Activated CD4-positive, alpha-beta T cell treated with anti-CD3 and anti-CD28 coated beads for 1 hour (primary cell): Measurements from ENCODE around the gene WNT9B.

Experiments
- DNase-seq: peaks from one replicate; pipeline ENCODE4 v3.0.0-alpha.2; 2020

WNT9B gene

DNA sequence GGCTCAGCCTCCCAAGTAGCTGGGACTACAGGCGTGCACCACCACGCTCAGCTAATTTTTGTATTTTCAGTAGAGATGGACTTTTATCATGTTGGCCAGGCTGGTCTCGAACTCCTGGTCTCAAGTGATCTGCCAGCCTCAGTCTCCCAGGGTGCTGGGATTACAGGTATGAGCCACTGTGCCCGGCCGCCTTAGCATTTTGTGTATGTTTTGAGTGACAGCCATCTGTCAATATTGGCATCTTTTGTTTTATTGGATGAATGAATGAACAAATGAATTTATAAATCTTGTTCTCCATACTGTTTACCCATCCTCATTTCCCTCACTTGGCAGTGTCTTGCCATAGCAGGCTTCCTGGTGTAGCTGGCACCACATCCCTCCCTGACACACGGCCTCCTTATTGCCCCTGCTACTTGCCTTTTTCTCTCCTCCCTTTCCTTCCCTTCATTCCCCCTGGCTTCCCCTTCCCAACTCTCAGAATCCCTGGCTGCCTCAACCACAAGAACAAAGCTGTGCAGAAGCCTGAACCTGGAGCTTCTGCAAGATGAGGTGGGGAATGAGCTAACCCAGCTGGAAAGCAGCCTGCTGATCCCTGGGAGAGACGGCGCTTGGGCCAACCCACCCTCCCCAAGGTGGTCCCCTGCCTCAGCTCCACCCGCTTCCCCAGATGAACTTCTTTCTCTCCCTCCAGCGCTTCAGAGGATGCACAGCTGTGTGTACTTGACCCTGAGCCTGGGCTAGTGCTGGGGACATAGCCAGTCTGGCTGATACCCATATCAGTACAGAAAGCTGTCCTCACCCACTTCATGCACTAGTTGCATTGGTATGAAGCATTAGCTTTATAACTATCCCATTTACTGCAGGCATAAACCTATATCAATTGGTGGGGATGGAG lies 34.3 kb downstream of the WNT9B start:
- no peak for DNase-seq

DNA sequence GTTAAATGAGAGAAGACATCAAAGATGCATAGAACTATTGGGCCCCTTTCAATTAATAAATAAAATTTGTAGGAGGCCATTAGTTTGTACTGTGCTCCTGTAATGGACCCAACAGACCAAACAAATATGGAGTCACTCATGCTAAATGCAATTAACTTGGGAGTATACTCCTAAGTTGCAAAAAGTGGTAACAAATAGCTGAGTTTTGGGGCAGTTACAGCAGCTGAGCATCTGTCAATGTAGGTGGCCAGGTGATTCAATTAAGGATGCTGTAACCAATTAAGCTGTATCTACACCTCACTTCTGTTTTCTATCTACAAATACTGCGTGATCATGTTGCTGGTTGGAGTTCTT lies 34.9 kb downstream of the WNT9B start:
- DNase-seq: no peak

DNA sequence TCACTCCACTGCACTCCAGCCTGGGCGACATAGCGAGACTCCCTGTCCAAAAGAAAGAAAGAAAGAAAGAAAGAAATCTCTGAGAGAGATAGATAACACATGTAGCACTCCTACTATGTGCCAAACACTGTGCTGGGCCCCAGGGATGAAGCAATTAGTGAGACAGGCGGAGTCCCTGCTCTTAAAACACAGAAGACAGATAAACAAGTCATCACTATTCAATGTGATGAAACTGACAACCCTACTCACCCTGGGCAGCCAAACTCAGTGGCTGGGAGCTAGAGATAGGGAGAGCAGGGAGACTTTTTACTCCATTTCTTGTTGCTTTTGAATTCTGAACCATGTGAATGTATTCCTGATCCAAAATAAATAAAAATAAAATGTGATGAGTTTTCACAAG lies 36.3 kb downstream of the WNT9B start:
- no peak for DNase-seq

DNA sequence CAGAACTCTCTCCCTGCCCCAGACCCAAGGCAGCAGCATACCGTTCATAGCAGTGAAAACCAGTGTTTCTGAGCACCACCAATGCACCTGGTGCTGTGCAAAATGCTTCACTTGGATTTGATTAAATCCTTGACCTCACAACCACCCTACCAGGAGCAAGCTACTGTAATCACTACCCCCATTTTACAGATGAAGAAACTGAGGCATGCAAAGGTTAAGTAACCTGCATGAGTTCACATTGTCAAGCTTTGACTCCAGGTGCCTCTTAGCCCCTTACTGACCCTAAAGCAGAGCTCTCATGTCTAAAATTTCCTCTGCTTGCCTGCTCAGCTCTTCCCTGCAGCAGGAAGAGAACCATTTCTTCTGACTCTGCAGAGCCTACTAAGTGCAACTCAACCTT lies 37.3 kb downstream of the WNT9B start:
- no peak for DNase-seq

DNA sequence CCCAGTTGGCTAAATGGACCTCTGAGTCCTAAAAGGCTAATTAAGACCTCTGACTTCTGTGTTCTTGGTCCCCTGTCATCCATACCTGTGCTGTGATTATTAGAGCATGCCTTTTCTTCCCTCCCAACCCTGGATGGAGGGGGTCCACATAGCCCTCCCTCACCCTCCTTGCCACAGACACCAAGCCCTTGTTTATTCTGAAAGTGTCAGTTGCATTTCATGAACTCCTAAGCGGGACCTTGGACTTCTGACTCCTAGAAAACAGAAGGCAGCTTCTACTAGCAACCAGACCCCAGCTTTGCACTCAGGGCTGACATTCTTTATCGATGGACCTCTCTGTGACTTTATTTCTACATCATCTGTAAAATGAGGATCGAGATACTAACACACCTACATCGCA lies 38.1 kb downstream of the WNT9B start:
- DNase-seq: no peak

DNA sequence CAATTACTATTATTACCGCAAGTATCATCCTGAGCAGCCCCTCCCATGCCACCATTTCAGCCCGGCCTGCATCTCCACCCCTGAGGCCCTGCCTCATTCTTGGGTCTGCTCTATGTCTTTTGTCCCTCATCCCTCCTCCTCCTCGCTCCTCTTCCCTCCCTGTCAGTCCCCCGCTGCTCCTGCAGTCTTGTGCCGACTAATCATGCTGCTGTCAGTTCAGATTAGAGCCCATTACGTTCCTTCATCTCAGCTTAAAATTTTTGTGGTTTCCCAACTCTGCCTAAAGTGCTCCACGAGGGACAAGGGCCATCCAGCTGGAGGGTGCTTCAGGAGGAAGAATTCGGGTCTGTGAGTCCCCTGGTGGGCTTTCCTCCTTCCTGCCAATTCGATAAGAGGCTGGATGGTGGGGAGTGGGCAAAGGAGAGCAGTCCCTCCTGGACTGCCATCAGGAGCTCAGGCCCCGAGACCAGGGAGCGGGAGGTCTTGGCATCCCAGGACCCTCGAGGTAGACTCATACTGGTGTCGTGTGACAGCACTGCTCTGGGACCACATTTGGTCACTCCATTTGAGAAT lies 38.7 kb downstream of the WNT9B start:
- DNase-seq: no peak

DNA sequence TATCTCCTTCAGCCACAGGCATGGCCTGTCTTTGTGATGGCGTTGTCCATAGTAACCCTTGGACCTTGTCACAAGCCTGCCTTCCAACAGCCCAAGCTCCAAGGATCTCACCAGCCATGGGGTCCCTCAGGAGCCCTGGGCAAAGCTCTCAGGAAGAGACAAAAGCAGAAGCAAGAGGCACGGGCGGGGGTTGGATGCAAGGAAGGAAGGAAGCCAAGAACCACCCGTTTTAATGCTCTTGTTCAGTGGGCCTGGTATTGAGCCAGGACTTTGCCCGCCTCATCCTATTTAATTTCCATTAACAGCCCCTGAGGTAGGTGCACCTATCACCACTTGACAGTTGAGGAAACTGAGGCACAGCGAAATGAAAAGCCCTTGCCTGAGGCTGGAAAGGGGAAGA lies 39.3 kb downstream of the WNT9B start:
- DNase-seq: no peak

DNA sequence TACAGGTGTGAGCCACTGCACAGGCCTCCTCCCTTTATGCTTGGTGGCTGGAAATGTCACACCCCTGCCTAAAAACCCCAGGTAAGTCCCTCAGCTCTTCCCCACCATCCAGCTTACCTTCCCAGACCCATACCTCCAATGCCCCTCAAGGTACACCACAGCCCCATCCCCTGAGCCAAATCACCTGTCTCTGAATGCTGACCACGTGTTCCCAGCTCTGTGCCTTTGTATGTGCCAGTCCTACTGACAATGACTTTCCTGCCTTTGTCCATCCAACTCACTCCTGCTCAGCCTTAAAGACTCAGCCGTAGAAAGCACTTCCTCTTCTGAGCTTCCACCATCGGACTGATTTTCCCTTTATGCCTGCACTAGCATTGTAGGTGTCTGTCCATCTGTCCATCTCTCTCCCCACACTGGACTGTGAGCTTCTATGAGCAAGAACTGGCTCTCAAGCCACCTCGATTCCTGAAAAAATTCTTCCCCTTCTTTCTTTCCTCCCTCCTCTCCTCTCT lies 40.9 kb downstream of the WNT9B start:
- no peak for DNase-seq

DNA sequence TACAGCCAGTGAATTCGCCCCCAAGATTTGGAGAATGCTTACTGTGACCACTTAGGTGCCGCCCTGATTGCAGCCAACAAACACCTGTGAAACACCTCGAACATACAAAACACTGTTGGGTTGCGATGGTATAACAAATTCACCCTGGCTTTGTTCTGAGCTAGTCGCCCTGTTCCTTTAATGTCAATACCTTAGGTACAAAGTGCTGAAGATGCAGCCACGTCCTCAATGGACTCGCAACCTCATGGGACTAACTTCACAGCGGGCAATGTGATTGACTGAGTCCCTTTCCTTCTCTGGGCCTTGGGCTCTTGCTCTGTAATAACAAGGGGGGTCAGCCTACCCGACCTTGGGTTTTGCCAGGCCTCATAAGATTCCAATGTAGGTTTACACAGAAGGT lies 42.6 kb downstream of the WNT9B start:
- no peak for DNase-seq

DNA sequence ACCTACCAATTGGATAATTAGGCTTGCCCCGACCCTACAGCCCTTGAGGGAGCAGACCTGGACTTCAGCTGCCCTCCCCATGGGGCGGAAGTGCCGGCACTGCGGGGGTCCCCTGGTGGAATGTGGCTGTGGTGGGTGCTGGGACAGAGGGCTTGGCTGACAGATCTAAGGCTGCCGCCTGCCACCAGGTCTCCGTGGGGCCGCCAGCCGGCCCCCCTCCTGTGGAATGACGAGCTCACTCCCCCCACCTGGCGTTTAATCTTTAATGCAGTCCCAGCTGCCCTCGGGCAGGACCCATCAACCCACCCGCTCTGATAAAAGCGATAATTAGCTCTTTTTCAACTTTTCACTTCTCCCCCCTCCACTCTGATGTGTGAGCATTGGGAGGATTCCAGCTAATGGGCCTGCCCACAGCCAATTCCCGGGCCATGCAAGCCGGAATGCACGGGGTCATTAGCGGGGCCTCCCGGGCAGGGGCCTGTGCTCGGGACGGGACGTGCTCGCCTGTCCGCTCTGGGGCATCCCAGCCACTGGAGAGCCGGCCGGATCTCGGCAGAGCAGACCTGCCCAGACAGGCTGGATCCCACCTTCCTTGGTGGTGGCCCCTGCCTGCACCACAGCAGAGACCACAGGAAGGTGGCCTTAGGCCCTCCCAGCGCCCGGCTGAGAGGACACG lies 43.2 kb downstream of the WNT9B start:
- DNase-seq: no peak

DNA sequence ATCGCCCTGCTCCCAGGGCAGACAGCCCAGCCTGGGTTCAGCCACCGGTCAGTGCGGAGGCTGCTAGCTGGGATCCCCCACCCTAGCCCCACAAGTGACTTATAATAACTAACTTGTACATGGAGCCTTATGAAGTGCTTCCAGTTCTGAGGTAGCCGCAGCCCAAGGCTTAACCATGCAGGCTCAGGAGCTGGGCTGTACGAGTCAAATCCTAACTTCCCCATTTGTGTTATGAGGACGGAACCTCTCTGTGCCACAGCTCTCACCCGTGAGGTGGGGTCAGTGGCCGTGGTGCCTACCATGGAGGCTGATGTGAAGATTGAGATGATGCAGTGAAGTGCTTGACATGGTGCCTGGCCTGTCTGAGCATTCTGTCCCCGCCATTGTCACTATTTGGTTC lies 43.8 kb downstream of the WNT9B start:
- no peak for DNase-seq

DNA sequence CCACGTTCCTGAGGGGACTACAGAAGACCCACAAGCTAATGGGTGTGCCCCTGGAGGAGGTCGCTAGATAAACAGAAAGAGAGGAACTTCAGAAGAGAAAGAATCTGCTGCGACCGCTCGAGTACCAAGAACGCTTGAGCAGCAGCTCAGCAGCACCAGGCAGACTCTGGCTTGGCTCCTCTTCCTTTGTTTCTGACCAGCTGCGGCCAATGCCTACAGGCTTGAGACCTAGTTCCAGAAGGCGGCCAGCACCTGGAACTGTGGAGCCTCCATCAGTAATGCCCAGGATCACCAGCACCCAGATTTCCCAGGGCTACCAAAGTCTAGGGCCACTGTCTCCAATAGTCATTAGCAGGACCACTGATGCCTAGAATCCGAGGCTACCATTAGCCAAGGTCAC lies 45.6 kb downstream of the WNT9B start:
- no peak for DNase-seq

DNA sequence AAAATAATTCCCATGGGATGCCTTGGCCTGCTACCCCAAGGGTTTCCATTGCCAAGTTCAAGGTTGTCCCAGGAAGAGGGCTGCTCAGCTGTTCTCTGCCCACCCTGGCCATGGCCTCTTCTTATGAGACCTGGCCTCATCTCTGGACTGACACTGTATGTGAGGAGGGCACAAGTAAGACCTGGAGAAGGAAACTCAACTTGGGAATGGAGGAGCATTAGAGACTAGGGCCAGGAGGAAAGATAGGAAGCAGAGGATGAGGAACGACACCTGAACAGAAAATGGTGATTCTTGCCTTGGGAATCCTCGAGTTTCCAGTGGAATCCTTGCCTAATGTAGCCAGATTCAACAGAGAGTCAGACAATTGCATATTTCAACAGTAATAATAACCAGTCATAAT lies 47.0 kb downstream of the WNT9B start:
- no peak for DNase-seq

DNA sequence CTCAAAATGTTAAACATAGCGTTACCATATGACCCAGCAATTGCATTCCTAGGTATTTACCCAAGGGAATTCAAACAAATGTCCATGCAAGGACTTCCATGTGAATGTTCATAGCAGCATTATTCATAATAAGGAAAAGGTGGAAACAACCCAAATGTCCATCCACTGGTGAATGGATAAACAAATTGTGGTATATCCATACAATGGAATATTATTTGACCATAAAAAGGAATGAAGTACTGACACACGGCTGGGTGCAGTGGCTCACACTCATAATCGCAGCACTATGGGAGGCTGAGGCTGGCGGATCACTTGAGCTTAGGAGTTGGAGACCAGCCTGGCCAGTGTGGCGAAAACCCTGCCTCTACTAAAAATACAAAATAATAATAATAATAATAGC lies 47.5 kb downstream of the WNT9B start:
- no peak for DNase-seq

DNA sequence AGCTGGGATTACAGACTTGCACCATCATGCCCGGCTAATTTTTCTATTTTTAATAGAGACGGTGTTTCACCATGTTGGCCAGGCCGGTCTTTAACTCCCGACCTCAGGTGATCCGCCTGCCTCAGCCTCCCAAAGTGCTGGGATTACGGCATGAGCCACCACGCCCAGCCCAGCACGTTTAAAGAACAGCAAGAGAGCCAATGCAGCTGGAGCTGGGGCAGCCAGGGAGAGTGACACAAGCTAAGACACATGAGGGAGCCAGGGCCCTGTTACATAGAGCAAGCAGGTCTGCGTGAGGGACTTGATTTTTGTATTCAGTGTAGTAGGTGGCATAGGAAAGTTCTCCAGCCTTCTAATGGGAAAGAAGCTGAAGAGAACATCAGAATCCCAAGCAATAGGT lies 49.9 kb downstream of the WNT9B start:
- DNase-seq: no peak

DNA sequence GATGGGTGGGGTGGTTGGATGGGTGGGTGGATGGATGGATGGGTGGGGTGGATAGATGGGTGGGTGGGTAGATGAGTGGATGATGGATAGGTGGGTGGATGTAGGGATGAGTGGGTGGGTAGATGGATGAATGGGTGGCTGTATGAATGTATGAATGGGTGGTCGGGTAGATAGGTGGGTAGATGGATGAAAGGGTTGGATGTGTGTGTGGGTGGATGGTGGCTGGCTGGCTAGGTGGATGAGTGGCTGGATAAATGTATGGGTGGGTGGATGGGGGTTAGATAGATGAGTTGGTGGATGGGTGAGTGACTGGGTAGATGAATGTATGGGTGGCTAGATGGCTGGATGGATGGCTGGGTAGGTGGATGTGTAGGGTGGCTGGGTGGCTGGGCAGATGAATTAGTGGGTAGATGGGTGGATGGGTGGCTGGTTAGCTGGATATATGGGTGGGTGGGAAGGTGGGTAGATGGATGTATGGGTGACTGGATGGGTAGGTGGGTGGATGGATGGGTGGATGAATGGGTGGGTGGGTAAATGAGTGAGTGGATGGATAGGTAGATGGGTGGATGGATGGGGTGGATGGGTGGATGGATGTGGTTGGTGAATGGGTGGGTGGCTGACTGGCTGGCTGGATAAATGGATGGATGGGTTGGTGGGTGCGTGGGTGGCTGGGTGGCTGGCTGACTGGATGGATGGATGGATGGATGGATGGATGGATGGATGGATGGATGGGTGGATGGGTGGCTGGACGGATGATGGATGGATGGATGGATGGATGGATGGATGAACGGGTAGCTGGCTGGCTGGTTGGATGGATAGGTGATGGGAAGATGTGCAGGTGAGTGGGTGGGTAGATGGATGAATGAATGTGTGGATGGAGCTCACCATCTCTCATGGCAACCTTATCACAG lies 52.6 kb downstream of the WNT9B start:
- no peak for DNase-seq

DNA sequence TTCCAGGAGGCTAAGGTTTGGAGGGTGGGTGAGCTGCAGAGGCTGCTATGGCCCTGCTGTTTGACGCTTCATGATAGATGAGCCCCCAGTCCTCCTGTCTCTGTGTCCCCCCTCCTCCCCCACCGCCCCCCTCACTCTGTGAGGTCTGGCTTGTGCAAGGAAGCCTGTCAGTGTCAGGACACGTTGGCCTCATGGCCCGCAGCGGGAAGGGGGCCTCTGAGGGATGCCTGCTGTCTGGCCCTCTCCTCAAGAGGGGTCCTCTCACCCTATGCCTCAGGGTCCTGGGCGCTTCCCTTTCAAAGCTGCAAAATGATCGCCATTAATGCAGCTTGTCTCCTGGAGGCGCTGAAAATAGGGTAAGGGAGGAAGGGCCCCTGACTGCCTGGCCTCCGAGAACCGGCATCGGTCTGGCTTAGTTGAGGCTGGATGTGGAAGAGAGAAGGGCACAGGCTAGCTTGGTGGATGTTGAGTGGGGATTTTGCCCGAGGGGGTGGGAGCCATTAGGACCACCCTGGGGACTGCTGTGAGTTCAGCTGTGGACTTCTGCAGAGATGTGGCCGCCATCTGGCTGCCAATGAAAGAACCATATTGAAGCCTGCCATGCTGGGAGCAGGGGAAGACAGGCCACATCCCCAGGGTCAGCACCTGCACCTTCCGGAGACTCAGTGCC lies 56.8 kb downstream of the WNT9B start:
- DNase-seq: no peak

DNA sequence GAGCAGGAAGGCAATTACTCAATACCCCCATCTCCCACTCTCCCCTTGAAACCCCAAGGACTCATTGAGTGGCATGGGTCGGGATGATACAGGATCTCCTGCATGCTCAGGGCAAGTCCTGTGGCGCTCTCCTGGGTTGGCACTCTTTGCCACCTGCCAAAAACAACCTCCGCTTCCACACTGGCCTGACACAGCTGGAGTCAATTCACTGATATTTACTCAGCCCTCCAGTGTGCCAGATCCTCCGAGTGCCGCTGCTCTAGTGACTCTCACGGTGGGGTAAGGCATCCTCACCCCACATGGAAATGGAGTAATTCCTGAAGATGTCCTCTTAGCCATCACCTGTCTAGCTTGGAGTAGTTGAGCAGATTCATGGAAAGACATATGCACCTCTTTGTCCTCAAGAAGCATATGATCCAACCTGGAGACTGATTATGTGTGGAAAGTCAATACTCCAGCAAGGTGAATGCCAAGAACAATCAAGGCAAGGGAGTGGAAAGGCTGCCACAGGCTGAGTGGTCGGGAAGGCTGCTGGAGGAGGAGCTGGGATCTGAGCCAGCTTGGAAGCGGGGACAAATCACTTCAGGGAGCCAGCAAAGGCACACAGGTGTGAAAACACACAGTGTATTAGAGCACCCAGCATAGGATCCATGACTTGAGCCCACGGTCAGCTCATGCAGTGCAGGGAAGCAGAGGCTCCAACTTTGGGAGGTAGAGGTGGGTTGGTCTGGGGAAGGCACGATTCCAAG lies 59.0 kb downstream of the WNT9B start:
- no peak for DNase-seq

DNA sequence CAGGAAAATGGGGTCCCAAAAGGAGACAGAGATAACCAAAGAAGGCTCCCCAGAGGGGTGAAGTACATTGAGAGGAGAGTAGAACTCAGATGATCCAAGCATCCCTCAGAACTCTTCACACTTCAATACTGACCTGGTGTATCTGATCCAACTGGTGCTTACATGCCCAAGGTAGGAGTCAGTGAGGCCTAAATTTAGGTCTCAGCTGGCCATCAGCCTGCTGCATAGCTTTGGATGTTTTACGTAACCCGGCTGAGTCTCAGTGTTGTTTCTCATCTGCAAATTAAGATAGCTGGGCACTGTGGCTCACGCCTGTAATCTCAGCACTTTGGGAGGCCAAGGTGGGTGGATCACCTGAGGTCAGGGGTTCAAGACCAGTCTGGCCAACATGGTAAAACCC lies 59.9 kb downstream of the WNT9B start:
- DNase-seq: no peak

DNA sequence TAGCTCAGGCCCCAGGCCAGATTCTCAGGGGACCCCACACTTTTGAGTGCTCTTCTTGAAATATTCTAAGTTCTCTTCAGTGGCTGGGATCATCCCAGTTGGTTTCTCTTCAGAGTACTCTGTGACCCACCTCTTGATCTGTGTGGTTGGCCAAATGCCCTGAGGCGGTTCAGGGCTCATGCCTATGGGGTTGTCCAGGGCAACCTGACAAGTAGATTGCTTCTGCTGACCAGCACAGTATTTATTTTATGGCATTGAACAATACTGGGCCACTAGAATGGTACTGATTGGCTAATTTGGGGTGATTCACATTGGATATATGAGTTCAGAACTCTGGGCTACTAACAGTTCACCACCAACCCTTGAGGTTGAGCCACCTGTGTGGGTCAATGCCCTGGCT lies 64.2 kb downstream of the WNT9B start:
- no peak for DNase-seq

DNA sequence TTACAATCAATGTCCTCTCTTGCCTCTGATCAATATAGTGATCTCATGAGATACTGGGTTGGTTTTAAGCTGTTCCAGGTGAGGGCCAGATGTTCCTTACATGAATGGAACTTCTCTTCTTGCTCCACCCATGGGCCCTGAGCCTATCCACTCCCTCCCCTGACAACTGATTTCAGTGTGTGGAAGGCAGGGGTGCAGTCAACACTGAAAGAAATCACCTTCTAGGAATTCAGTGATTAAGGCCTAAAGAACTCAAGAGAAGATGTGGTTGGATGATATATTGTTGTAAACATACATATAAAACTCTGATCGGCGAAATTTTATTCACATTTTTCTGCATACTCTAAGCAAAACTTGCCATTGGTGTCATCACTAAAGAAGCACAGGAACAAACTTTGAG lies 64.8 kb downstream of the WNT9B start:
- DNase-seq: no peak

DNA sequence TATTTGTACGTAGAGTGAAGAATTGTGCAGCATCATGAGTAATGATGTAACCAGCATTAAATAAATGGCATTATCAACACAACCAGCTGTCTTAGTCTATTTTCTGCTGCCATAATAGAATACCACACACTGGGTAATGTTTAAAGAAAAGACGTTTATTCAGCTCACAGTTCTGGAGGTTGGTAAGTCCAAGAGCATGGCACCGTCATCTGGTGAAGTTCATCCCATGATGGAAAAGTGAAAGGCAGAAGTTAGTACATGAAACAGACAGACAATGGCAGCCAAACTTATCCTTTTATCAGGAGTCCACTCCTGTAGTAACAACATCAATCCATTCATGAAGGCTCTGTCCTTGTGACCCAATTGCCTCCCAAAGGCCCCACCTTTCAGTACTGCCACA lies 65.2 kb downstream of the WNT9B start:
- no peak for DNase-seq
